GM12878 (cell line): Measurements from ENCODE around the gene YAP1. TPM values are rescaled to one million over a fixed set of nuclear protein-coding genes. Genes with fewer than 3 reads are reported as not detected.

Experiments used
- ATAC-seq: fragments of 200-7000 bp; cut with Tn5 transposase; 3 replicates; pipeline ENCODE4 v1.9.1; 2020; ENCODE audit warnings: mild to moderate bottlenecking, moderate library complexity
- BruUV-seq: library from RNA; stranded (reverse); fragments of 400-500 nt; replicated peaks from 2 replicates; lab custom pipeline; 2021; lab: Mats Ljungman, UMichigan
- CTCF ChIA-PET: fragments of 300-600 bp; sonication (Branson Sonifier 250); formaldehyde crosslinking; extraction: SDS; loops from one replicate; lab custom pipeline; 2021; ENCODE audit warnings: inconsistent platforms; lab: Yijun Ruan, JAX
- POLR2A ChIA-PET: fragments of 350-600 bp; formaldehyde crosslinking; extraction: SDS; loops from one replicate; lab custom pipeline; 2021; ENCODE audit warnings: inconsistent platforms; lab: Charles Lee
- RAD21 ChIA-PET: fragments of 300-600 bp; sonication (Branson Sonifier 250); formaldehyde crosslinking; loops from one replicate; lab custom pipeline; 2023; ENCODE audit warnings: antibody characterized with exemption; ENCODE audit not compliant: unreplicated experiment; lab: Charles Lee
- SMC1A ChIA-PET: fragments of 300-600 bp; sonication (Branson Sonifier 250); formaldehyde crosslinking; loops from one replicate; lab custom pipeline; 2023; ENCODE audit not compliant: unreplicated experiment, uncharacterized antibody; lab: Charles Lee
- DNase-seq: peaks from one replicate; pipeline ENCODE4 v3.0.0-alpha.2; 2011; ENCODE audit warnings: low read depth, low spot score
- FAIRE-seq: peaks from 3 replicates; lab custom pipeline; 2011; peaks lifted over from hg19 to GRCh38; lab: Jason Lieb, UNC
- H2AFZ ChIP-seq: 2 replicates; pipeline ENCODE4 v1.6.0; 2011; ENCODE audit warnings: low read depth, low read length, control low read depth; ENCODE audit not compliant: control insufficient read depth
- H3K27ac ChIP-seq: 2 replicates; pipeline ENCODE4 v1.5.1; 2011; ENCODE audit warnings: control low read depth; ENCODE audit not compliant: control insufficient read depth, insufficient read depth
- H3K27me3 ChIP-seq, 2 experiments: replicated peaks in 1 of 2; 2 replicates each; pipeline versions ENCODE4 v1.6.0 to v1.6.1; 2011; ENCODE audit warnings: low read length in 1 of 2; ENCODE audit not compliant: control insufficient read depth in 2 of 2, insufficient read depth in 2 of 2
- H3K36me3 ChIP-seq, 2 experiments: 2 replicates each; pipeline ENCODE4 v1.5.1; 2011; ENCODE audit warnings: low read length in 1 of 2; ENCODE audit not compliant: control insufficient read depth in 2 of 2, insufficient read depth in 2 of 2
- H3K4me1 ChIP-seq: 2 replicates; pipeline ENCODE4 v1.6.1; 2011; ENCODE audit warnings: mild to moderate bottlenecking, low read length, moderate library complexity, mixed read lengths; ENCODE audit not compliant: control insufficient read depth, insufficient read depth
- H3K4me2 ChIP-seq: 2 replicates; pipeline ENCODE4 v1.6.0; 2011; ENCODE audit warnings: control low read depth; ENCODE audit not compliant: control insufficient read depth, insufficient read depth
- H3K4me3 ChIP-seq: fragments of 200-600 bp; sonication (generic); 2 replicates; pipeline ENCODE4 v1.5.1; 2016
- H3K79me2 ChIP-seq: 2 replicates; pipeline ENCODE4 v1.6.0; 2011; ENCODE audit warnings: low read length; ENCODE audit not compliant: control insufficient read depth, insufficient read depth
- H3K9ac ChIP-seq: 2 replicates; pipeline ENCODE4 v1.8.0; 2011; ENCODE audit warnings: low read length, control low read depth, mixed read lengths; ENCODE audit not compliant: control insufficient read depth, insufficient read depth
- H3K9me3 ChIP-seq: replicated peaks from 3 replicates; pipeline ENCODE4 v1.5.1; 2011; ENCODE audit warnings: mild to moderate bottlenecking, low read length; ENCODE audit not compliant: control insufficient read depth, insufficient read depth
- H4K20me1 ChIP-seq: 2 replicates; pipeline ENCODE4 v1.6.0; 2011; ENCODE audit not compliant: control insufficient read depth, insufficient read depth
- FOS ChIP-seq: IDR thresholded peaks from 3 replicates; pipeline ENCODE4 v1.6.1; 2011; ENCODE audit warnings: borderline replicate concordance; ENCODE audit not compliant: insufficient read length; ENCODE audit errors: extremely low read depth
- IRF4 ChIP-seq: IDR thresholded peaks from 2 replicates; pipeline ENCODE4 v1.6.1; 2011; ENCODE audit warnings: low read depth, low read length
- KAT2A ChIP-seq: conservative IDR thresholded peaks from 2 replicates; pipeline ENCODE4 v1.6.1; 2011; ENCODE audit warnings: low read depth, low read length; ENCODE audit not compliant: control insufficient read depth
- NRF1 ChIP-seq: conservative IDR thresholded peaks from 2 replicates; pipeline ENCODE4 v1.6.1; 2011; ENCODE audit warnings: mild to moderate bottlenecking, low read depth, low read length, improper control_type of control experiment
- SREBF1 ChIP-seq: IDR thresholded peaks from 2 replicates; pipeline ENCODE4 v1.6.1; 2012; ENCODE audit warnings: mild to moderate bottlenecking, low read length
- ZNF207 ChIP-seq: fragments of 450-650 bp; IDR thresholded peaks from 2 replicates; pipeline ENCODE4 v1.6.1; 2014; ENCODE audit warnings: antibody characterized with exemption, mild to moderate bottlenecking, borderline replicate concordance
- ZNF687 ChIP-seq: fragments of 450-650 bp; IDR thresholded peaks from 2 replicates; pipeline ENCODE4 v1.6.1; 2017; ENCODE audit warnings: mild to moderate bottlenecking, moderate library complexity
- WGBS: methylation state at CpG from one replicate; pipeline ENCODE4 v1.1.6; 2016; ENCODE audit warnings: low lambda C conversion rate; ENCODE audit not compliant: insufficient replicate concordance, insufficient coverage; ENCODE audit errors: missing lambda C conversion rate; 5-methylcytosine and 5-hydroxymethylcytosine counted together
- in situ Hi-C: fragments of 300-500 bp; cut with MboI; formaldehyde crosslinking; loops from 9 replicates; pipeline ENCODE4 v1.14.3; 2018; ENCODE audit warnings: mixed read lengths
- intact Hi-C: fragments of 100-400 bp; cut with micrococcal nuclease; formaldehyde crosslinking; loops from one replicate; pipeline ENCODE4 v1.14.2; 2022; ENCODE audit not compliant: unreplicated experiment
- polyA plus RNA-seq, 11 experiments: library from polyadenylated mRNA; depleted of rRNA in 4 of 11; unstranded in 6 of 11; stranded (reverse) in 5 of 11; fragments of >200 nt; fragmentation: Nextera tagmentation in 4 of 11; fragmentation: Illumina TruSeq in 1 of 11; extraction: Ambion mirVana in 4 of 11; extraction: Trizol in 1 of 11; gene quantifications; 1 replicate in 1 of 11; 2 replicates in 10 of 11; pipeline versions ENCODE4 v1.2.1 to v1.2.3, GENCODE V29; 2011 to 2016; ENCODE audit warnings: inconsistent platforms in 2 of 11, missing spikeins in 2 of 11, low read depth in 1 of 11
- total RNA-seq, 4 experiments: library from RNA; depleted of rRNA in 3 of 4; stranded (reverse); fragments of >200 nt in 3 of 4; fragmentation: Illumina TruSeq in 1 of 4; extraction: Trizol in 1 of 4; gene quantifications; 2 replicates each; pipeline versions ENCODE4 v1.2.1 to v1.2.3, GENCODE V29; 2013 to 2021
- TF ChIP-seq, protein P1 (sequence below): IDR thresholded peaks from 2 replicates; pipeline ENCODE4 v1.6.1; 2012; ENCODE audit warnings: low read depth, low read length, improper control_type of control experiment
- TF ChIP-seq, protein P2 (sequence below): IDR thresholded peaks from 2 replicates; pipeline ENCODE4 v1.6.1; 2012; ENCODE audit warnings: mild to moderate bottlenecking, low read depth, low read length

YAP1 gene
- total and polyA plus RNA-seq, 10 of the 15 experiments (the other 5 are each of a cell fraction or from before 2014, with no cell fraction given) = 0.03 to 0.33 (median 0.10) TPM; not detected in 6

DNA sequence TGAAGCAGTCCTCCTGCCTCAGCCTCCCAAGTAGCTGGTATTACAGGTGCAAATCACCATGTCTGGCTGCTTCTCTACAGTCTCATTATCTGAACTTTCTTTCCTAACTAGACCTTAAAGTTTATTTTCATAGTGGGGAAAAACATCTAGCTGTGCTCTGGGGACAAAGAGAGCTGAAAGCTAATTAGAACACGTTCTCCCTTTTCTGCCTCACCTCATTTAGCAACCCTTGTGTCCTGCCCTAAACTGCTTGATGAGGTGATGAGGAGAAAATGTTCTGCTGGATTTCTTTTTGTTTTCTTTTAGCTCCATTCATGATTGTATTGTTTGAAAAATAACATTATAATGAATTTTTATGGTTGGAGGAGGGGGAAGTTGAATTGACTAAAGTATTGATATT is 84.7 kb downstream of the YAP1 start:
- no peaks in the 10 kb centered on the region; a peak in 1 of 4 replicates for H3K27me3 ChIP-seq
- H3K4me2 ChIP-seq = no peak overlapping the region
- H2AFZ ChIP-seq = no peak overlapping the region
- WGBS = 0% methylated on average over 1 of the region's 1 CpG
- H3K4me3 ChIP-seq = no peak overlapping the region
- ChIA-PET RAD21 (no interaction called here), POLR2A (no interaction called here), CTCF (interaction anchor here (1.0 kb wide), 1 partner anchor 471 kb away, joined by 3 read pairs; no protein-coding TSS in a partner anchor), SMC1A (no interaction called here)
- intact Hi-C loops = no loop called here
- in situ Hi-C loops = no loop called here
- no TSS peak for BruUV-seq
- no peaks in the 10 kb centered on the region for H3K79me2 ChIP-seq
- H3K9ac ChIP-seq = no peak overlapping the region
- H4K20me1 ChIP-seq = no peaks in the 10 kb centered on the region
- DNase-seq (no peak), FAIRE-seq (no peak), ATAC-seq (no peak)
- no peaks in the 10 kb centered on the region; the same call in 2 of the 3 replicates for H3K9me3 ChIP-seq
- no peaks in the 10 kb centered on the region for H3K36me3 ChIP-seq
- H3K4me1 ChIP-seq = no peaks in the 10 kb centered on the region
- TF ChIP-seq, protein P1, sequence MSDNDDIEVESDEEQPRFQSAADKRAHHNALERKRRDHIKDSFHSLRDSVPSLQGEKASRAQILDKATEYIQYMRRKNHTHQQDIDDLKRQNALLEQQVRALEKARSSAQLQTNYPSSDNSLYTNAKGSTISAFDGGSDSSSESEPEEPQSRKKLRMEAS = no peak
- no peak for TF ChIP-seq IRF4
- no peak for TF ChIP-seq SREBF1
- TF ChIP-seq, protein P2, sequence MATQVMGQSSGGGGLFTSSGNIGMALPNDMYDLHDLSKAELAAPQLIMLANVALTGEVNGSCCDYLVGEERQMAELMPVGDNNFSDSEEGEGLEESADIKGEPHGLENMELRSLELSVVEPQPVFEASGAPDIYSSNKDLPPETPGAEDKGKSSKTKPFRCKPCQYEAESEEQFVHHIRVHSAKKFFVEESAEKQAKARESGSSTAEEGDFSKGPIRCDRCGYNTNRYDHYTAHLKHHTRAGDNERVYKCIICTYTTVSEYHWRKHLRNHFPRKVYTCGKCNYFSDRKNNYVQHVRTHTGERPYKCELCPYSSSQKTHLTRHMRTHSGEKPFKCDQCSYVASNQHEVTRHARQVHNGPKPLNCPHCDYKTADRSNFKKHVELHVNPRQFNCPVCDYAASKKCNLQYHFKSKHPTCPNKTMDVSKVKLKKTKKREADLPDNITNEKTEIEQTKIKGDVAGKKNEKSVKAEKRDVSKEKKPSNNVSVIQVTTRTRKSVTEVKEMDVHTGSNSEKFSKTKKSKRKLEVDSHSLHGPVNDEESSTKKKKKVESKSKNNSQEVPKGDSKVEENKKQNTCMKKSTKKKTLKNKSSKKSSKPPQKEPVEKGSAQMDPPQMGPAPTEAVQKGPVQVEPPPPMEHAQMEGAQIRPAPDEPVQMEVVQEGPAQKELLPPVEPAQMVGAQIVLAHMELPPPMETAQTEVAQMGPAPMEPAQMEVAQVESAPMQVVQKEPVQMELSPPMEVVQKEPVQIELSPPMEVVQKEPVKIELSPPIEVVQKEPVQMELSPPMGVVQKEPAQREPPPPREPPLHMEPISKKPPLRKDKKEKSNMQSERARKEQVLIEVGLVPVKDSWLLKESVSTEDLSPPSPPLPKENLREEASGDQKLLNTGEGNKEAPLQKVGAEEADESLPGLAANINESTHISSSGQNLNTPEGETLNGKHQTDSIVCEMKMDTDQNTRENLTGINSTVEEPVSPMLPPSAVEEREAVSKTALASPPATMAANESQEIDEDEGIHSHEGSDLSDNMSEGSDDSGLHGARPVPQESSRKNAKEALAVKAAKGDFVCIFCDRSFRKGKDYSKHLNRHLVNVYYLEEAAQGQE = no peak
- no peak for TF ChIP-seq KAT2A
- TF ChIP-seq ZNF687 = no peak
- TF ChIP-seq NRF1 = no peak
- no peak for TF ChIP-seq ZNF207
- no peak for TF ChIP-seq FOS
- no peak overlapping the region for H3K27ac ChIP-seq
